Chondrocyte (in vitro differentiated cells): ENCODE results near the gene SRRM2. TPM values are rescaled to one million over a fixed set of nuclear protein-coding genes. Genes with fewer than 3 reads are reported as not detected.

Experiments
- DNase-seq: peaks from one replicate; pipeline ENCODE4 v3.0.0; 2021; ENCODE audit warnings: mixed read lengths, low spot score
- H3K27ac Mint-ChIP-seq: one replicate; pipeline ENCODE4 v1.8.0; 2021; ENCODE audit warnings: mild to moderate bottlenecking, moderate library complexity, mixed read lengths; ENCODE audit not compliant: unreplicated experiment
- H3K27me3 Mint-ChIP-seq: 2 replicates; pipeline ENCODE4 v1.8.0; 2021; ENCODE audit warnings: low read depth, mixed read lengths
- H3K36me3 Mint-ChIP-seq: 2 replicates; pipeline ENCODE4 v1.8.0; 2021; ENCODE audit warnings: low read depth, mixed read lengths
- H3K4me1 Mint-ChIP-seq: 2 replicates; pipeline ENCODE4 v1.8.0; 2021; ENCODE audit warnings: low read depth, mild to moderate bottlenecking, mixed read lengths
- H3K4me3 Mint-ChIP-seq: one replicate; pipeline ENCODE4 v1.8.0; 2021; ENCODE audit warnings: mild to moderate bottlenecking, moderate library complexity, mixed read lengths; ENCODE audit not compliant: unreplicated experiment
- H3K9me3 Mint-ChIP-seq: 2 replicates; pipeline ENCODE4 v1.8.0; 2021; ENCODE audit warnings: low read depth, mixed read lengths
- CTCF ChIP-seq: fragments of 200-600 bp; sonication (generic); IDR thresholded peaks from 2 replicates; pipeline ENCODE4 v1.5.0; 2021; ENCODE audit warnings: antibody characterized with exemption, mild to moderate bottlenecking, moderate library complexity
- total RNA-seq: library from RNA; stranded (reverse); gene quantifications from 3 replicates; pipeline ENCODE4 v1.2.1, GENCODE V29; 2021

The SRRM2 gene
- total RNA-seq, 1 donor from 2014 or later, result 363 TPM

- H3K9me3 Mint-ChIP-seq, result no peaks in the 10 kb centered on the region
- no peaks in the 10 kb centered on the region for H3K36me3 Mint-ChIP-seq
- H3K4me1 Mint-ChIP-seq, result no peaks in the 10 kb centered on the region
- peak; percentile 75 for DNase-seq
- TF ChIP-seq CTCF, result no peak
- no peak overlapping the region for H3K4me3 Mint-ChIP-seq
- H3K27me3 Mint-ChIP-seq, result peaks cover 30% of the 10 kb centered on the region
- no peak overlapping the region for H3K27ac Mint-ChIP-seq
Measured at GRCh38 chr16:2815299-2815771, 62.9 kb downstream of the SRRM2 start.

- Mint-ChIP-seq H3K36me3 (no peaks in the 10 kb centered on the region), H3K27ac (no peak within 1 kb of the TSS), H3K4me1 (no peaks in the 10 kb centered on the region), H3K27me3 (peaks cover 25% of the 10 kb centered on the region), H3K9me3 (no peaks in the 10 kb centered on the region), H3K4me3 (no peak within 1 kb of the TSS)
- no peak for TF ChIP-seq CTCF
- DNase-seq, result peak; percentile 80
Measured at GRCh38 chr16:2816751-2817339, 64.4 kb downstream of the SRRM2 start, which contains the start of gene PRSS21. PRSS21 (plus strand) TSS chr16:2817237; CDS start chr16:2817269, 32 bp downstream.

GRCh38 chr16:2817340-2818271, 65.2 kb downstream of the SRRM2 start:
- DNase-seq, result peak; percentile 90
- H3K27me3 Mint-ChIP-seq, result peaks cover 25% of the 10 kb centered on the region
- H3K36me3 Mint-ChIP-seq, result no peaks in the 10 kb centered on the region
- no peaks in the 10 kb centered on the region for H3K4me1 Mint-ChIP-seq
- no peak overlapping the region for H3K27ac Mint-ChIP-seq
- no peak for TF ChIP-seq CTCF
- no peaks in the 10 kb centered on the region for H3K9me3 Mint-ChIP-seq
- H3K4me3 Mint-ChIP-seq, result no peak overlapping the region

GRCh38 chr16:2818272-2818876, 65.9 kb downstream of the SRRM2 start:
- Mint-ChIP-seq H3K27me3 (peaks cover 25% of the 10 kb centered on the region), H3K27ac (no peak overlapping the region), H3K9me3 (no peaks in the 10 kb centered on the region), H3K4me1 (no peaks in the 10 kb centered on the region), H3K4me3 (no peak overlapping the region), H3K36me3 (no peaks in the 10 kb centered on the region)
- DNase-seq, result peak; percentile 58
- TF ChIP-seq CTCF, result no peak
